HG03108 (cell line): Measurements from ENCODE around the gene ARID1B.

ENCODE experiments used
- ATAC-seq: cut with Tn5 transposase; IDR thresholded peaks from one replicate; pipeline ENCODE4 v1.9.1; 2021; ENCODE audit warnings: moderate library complexity; ENCODE audit not compliant: unreplicated experiment

The ARID1B gene

DNA sequence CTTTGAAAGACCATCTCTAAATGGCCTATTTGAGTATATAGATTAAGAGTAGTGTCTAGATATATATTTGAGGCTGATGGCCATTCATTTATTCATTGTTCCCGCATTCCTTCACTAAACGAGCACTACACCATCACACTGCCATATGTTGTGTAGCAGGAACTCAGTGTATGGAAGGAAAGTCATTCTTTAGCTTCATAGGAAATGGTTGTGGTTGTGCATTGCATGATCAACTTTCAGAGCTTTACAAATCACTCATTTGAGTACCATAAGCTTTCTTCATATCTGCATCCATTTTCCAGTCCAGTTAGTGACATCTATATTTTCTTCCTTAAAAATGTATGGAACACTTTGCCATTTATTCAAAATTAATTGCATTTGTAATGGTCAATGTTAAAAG lies 97.9 kb downstream of the ARID1B start:
- ATAC-seq, result no peak

DNA sequence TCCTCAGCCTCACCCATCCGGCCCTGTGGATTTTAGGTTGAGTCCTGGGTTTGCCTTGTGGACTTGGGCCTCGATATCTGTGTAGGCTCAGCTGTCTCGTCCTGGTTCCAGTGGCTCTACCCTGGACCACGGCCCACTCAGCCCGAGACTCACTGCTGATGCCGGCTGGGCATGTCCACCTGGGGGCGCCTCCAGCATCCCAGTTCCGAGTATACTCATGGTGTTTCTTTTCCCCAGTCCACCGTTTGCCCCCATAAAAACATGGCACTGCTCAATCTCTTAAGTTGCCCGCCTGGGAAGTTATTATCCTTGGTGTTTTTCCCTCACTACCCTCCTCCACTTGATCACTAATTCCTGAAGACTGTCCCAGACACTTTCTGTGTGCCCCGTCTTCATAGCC lies 99.1 kb downstream of the ARID1B start:
- ATAC-seq, result no peak

DNA sequence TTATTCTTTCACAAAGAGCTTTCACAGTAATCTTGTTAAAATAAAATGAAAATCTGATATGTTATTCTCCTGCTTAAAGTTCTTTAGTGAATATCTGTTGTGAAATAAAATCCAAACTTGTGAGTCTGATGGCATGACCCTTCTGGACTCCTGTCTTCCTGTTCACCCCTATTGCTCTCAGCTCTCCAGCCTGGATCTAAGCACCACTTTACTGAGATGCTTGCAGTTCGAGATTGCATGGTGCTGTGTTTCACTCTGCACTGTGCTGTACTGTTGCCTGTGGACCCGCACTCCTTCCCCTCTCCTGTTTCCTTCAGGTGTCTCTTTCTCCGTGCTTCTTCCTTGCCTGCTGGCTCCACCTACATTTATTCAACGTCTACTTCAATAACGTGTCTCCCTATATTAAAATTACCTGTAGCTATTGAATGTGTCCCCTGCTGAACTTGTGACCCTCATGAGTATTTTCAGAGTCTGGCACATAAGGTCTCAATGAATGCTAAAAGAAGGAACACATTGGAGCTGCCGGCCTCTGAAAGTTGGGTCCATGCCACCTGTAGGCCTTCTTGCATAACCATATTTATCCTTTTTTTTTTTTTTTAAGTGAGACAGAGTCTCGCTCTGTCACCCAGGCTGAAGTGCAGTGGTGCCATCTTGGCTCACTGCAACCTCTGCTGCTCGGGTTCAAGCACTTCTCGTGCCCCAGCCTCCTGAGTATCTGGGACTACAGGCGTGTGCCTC lies 100.1 kb downstream of the ARID1B start:
- no peak for ATAC-seq

DNA sequence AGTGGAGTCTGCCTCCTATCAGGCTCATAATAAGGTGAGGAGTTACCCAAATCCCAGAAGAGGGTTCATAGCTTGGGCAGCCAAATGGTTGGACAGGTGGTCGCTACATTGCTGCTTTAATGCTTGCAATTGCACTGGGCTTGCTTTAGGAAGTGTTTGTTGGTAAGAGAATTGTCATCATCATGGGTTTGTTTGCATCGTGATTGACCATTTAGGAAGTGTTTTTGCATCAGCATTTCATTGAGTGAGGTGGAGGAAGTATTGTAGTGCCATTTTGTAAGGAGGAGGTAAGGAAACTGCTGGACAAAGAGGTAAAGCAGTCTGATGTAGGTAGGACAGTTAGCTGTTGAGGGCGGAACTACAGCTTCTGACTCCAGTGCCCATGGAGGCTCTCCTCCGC lies 101.5 kb downstream of the ARID1B start:
- no peak for ATAC-seq

DNA sequence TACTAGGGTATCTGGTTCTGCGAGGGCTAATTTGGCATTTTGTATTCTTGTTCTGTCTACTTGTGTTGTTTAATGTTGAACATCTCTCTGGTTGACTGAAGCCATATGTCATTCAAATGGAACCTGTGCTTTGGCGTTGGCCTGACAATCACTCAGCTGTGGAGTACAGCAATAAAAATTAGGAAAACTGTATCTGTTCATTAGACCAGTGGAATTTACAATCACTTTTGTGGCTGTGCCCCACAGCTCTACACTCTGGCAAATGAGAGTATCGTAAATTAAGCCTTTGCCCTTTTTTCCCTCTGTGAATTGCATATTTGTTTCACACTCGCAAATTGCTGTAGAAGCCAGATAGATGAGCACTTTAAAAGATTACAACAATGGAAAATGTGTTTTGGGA lies 102.0 kb downstream of the ARID1B start:
- no peak for ATAC-seq

DNA sequence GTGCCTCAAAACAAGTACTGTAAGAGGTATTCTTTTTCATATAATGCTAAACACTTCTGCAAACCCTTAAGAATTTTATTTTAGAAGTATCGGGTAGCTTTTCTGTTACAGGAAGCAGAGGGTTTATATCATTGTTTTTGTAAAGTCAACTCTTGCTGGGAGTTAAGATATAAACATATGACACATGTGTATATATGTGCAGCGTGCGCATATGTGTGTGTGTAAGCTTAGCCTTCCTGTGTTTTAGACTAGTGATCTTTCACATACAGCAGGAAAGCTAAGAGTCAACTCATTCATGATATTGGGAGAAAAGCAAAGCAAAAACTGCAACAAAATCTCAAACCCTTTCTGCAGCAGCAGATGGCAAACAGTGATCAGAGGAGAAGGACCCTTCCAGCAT lies 102.4 kb downstream of the ARID1B start:
- ATAC-seq, result no peak

DNA sequence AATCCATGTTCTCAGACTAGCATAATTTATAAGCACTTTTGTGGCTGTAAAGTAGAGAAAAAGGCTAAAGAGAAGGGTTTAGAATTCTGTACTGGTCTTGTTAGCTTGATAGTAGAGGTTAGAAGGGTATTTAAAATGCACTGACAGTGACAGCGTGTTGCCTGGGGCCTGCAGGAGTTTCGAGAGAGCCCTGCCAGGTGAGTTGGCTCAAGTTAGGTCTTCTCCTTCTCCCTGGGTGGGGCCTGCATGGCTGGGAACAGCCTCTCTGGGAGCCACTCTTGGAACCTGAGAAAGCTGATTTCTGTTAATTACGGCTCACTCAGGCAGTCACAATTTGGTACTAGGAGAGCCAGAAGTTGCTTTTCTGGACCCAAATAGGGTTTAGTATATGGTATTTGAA lies 103.7 kb downstream of the ARID1B start:
- no peak for ATAC-seq

DNA sequence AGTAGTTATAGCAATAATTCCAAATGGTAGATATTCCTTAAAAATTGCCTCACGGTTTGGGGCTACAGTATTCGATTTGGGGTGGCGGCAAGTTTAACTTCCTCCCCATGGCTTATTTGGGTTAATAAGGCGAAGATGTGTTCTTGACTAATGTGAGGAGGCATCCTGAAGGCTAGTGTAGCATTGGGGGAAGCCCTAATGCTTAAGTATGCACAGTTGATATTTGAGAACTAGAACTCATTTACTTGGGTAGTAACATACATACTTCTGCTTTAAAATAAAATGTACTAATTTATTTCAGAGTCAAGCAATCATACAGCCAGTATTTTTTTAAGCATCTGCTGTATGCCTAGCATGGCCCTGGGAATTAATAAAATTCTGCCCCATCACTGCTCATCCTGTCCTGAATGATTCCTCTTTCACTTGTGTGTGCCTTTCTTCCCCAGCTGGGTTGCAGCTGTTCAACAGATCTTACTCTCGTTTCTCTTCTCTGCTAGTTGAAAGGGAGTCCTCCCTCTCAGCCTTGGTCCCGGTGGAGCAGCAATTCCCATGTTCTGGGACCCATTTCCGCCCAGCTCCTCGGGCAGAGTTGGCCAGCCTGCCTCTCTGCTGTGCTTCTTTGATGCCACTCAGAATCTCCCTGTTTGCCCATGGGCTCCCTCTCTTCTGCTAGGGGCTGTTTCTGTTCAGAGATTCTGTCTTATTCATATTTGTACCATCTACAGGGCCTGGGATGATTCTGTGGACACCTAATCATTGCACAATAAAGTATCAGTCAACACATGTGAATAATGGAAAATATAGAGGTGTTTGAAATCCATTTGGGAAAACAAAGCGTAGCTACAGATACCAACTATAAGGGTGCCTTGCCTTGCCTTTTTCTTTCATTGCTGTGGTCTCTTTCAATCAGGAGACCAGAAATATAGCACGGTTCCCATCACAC lies 104.8 kb downstream of the ARID1B start:
- no peak for ATAC-seq

DNA sequence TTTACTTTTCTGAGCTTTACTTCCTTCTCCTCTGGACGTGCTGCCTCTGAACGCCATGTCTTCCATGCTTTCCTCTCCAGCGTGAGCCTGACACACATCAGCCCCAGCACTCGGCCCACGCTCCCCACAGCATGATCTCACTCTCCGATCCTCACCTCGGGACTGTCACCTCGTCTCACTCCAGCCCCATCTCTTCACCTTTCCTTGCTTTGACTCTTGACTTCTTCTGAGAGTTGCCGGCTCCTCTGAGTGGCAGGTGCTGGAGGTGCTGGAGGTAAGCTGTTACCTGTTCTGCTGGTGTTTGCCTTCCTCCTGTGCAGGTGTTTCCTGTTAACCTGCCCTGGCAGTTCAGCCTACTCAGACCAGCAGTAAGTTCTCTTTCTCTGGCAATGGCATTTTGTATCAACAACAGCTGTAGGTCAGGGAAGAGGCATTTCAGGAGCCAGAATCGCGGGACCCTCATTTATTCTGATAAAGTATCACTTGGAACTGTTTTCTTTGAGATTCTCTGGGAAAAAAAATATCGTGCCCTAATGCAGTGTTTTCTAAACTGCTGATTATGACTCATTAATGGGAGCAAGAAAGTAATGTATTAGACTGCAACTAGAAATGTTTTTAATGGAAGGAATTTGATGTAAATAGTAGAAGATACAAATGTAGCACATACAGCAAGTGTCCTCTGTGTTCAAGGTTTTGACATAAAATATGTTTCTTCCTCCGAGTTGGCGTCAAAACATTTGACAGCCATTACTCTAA lies 106.5 kb downstream of the ARID1B start:
- ATAC-seq, result no peak

DNA sequence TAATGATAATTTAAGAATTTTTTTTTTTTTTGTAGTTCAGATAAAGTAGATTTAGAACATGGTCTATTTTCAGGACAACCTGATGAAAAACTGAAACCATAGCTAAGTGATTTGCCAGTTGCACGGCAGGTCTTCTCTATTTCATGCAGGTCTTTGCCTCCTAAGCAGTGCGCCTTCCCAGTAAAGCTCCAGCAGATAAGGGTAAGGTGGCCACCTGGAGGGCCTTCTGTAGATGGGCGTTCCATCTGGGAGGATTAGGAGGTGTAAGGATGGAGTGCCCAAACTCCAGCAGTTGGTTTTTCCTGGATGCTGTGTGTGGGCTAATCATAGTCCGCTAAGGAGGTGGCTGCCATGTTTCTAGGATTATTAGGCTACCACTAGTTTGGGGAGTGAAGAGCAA lies 107.1 kb downstream of the ARID1B start:
- ATAC-seq, result no peak

DNA sequence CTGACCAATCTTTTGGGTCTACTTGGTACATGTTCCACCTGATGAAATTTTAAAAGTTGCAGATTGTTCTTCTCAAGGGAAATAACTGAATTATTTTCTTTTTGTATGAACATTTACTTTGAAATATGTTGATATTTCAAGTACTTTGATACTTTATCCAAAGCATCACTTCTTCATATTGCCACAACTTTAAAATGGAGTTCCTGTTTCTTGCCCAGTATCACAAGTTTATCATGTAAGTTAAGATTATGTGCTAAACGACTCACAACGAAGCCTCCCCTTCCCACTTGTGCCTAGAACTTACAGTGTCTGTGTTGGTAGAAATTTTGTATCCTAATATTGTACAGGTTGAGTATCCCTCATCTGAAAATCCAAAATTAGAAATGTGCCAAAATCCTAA lies 108.4 kb downstream of the ARID1B start:
- no peak for ATAC-seq

DNA sequence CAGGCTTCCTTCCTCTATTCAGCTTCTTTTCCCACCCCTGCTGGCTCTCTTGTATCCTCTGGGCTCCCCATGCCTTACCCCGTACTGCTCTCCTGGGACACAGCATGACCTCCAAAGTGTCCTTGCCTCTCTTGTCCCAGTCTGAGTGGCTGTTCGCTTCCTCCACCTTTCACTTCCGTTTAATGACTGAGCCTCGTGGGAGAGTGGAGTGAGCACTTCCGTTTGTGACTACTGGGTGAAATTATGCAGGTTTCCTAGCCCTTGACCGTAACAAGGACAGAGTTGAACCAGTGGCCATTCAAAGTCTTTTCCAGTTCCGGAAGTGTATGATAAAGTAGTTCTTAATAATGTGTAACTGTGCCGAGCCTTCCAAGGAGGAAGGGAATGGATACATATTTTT lies 109.2 kb downstream of the ARID1B start:
- ATAC-seq, result peak; percentile 63

DNA sequence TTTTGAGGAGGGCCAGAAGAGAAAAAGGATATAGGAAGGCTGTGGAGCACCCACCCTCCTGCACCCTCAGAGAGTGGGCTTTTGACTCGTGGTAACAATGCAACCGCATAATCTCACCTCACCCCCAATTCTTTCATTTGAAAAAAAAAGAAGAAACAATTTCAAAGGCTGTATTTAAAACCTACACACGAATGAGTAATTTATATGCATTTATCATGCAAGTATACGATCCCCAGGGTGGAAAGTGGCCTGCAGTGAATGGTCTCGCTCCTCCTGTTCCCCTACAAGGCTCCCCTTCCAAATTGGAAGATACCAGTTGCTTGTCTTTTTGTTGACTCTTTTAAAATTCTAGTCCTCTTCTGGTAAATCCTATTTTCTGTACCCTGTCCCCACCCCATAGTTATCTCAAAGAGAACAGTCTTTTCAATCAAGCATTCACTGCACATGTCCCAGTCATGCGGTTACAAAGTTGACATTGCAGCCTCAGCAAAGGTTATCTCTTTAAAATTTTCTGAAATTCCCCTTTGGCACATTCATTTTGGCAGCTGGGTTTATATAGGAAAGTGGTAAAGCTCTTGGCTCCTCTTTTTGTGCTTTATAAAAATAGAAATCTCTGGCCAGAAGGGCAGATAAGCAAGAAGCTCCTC lies 110.6 kb downstream of the ARID1B start:
- no peak for ATAC-seq

DNA sequence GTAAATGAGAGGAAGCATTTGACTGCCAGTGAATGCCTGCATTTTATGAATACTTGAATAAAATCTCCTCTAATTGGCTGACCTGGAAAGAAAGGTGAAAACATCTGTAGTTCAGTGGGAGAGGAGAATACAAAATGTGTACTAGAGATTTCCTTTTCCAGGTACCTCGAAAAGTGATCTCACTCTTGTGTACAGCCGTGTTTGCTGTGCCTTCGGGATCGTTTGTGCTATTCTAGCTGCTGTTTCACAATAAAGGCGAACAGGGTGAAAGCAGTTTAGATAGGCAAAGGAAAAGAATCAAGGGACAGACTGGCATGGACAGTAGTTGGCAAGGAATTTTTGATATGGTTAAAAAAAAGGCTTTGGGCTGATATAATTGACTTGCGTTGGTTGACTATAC lies 112.3 kb downstream of the ARID1B start:
- ATAC-seq, result no peak

DNA sequence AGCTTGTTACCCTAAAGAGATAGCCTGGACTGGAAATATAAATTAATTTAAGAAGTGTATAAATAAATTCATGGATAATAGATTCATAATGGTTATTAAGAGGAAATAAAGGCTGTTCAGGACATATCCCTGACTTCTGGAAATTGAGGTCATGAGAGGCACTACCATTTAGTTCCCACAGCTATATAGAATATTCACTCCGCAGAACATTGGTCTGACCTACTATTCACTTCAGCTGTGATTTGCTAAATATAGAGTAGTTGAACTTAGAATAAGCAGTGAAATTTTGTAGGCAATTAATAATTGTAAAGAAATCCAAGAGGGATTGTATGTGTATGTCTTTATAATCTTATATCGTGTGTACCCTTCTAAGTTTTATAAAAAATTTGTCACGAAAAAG lies 112.8 kb downstream of the ARID1B start:
- no peak for ATAC-seq

DNA sequence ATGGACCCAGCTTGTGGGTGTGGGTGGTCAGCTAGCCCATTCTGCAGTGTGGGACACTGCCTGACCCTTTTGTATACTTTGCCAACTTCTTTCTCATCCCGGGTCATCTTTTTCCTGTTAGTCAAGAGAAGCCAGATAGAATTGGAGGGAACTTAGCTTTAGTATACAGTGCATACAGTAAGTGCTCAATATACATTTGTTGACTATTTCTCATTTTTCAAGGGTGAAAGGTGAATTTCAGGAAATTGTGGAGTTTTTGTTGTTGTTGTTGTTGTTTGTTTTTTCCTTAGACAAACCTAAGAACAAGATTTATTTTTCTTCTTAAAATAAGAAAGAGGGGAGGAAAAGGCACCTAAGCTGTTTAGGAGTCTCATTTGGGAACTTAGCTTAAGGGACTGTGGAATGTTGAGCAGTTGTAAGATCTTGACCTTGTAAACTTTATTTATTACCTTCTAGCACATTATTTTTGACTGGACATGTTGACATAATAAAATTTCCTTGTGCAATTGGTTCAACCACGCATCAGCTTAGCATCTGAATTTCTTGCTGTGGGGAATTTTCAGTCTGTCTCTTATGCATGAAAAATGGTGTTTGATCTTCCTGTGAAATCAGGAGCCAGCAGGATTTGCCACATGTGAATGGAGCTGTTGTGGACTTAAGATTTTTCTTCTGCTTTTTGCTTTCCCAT lies 113.6 kb downstream of the ARID1B start:
- no peak for ATAC-seq

DNA sequence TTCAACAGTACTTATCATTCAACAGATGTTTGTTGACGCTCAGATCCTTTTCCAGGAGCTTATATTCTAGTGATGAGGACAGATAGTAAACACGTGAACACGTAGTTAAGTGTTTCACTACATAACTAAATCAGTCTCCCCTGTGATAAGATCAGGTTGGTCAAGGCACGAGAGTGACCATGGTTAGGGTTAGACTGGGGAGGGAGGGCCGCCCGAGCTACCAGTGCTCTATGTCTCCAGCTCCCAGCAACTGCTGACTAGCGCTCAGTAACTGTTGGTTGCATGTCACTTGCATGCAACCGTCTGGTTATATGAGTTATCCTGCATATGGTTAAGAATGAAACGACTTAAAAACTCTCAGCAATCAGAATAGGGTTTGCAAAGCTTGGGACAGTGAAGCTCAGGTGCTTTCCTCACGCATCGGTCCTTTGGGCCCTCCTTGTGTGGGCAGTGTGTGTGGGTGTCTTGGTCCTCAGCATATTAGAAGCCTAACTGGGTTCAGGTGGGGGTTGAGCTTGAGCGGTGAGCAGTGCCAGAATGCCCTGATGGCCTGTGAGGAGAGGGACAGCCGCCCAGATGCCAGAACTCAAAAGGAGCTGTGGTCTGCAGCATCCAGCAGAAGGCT lies 120.8 kb downstream of the ARID1B start:
- ATAC-seq, result no peak

DNA sequence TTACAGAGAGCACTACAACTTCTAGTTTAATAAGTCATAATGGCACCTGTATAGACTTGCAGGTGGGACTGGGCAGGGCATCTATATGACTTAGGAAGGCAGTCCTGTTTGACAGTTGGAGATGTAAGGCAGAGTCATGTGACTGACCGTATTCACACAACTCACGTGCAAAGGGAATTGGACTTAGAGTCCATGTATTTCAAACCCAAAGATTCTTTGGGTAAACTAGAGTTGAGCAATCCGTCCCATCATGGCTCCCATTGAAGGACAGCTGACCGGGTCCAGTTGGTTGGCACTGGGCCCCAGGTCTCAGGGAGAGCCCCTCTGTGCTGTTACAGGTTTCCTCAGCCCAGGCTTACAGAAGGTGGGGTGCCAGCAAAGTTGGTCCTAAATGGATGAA lies 121.9 kb downstream of the ARID1B start:
- ATAC-seq, result no peak

DNA sequence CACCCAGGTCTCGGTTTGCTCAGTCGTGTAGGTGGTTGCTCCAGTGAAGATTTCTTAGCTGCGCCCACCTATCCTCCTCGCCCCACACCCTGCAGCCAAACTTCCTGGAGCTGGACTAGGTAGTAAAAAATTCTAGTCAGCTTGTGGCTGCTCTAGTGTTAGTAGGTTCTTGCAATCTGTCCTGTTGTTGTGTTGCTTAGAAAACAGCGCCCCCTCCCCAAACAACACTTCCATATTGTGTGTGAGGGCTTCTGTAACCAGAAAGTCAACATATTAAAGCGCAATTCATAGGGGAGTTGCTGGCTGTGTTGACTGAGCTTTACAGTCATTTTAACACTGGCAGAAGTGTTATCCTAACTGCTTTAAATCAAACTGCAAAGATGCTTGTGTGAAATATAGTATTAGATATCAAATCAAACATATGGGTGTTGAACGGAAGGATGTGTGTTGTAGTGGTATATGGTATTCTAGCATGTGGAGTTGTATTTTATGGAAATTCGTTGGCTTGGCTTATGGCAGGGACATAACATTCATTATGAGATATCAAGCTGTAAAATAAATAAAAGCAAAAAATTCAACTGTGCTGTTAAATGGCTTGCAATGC lies 122.5 kb downstream of the ARID1B start:
- ATAC-seq, result no peak

DNA sequence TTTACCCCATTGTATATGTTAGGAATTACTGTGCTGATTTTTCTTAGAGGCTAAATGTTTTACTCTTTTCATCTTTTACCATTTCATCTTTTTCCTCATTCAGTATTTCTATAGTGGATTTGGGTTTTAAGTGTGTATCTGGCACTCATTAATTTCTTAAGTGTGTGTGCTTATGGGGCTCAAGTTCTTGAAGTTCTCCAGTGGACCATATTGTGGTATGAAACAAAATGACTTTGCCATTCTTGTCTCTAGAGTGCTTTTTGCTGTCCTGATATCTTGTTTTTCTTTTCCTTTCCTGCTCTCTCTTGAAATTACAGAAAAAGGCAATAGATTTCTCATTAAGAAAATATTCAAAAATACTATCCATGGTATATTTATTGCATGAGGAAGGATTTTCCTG lies 123.1 kb downstream of the ARID1B start:
- no peak for ATAC-seq
